B cell (primary cell): ENCODE results near the gene TCF7L1. TPM values are rescaled to one million over a fixed set of nuclear protein-coding genes. Genes with fewer than 3 reads are reported as not detected.

ENCODE experiments used
- ATAC-seq: fragments of 200-7000 bp; cut with Tn5 transposase; one replicate; pipeline ENCODE4 v1.10.0; 2021; ENCODE audit warnings: low read depth, mild to moderate bottlenecking, moderate number of reproducible peaks, moderate library complexity
- CTCF ChIA-PET: fragments of 350-600 bp; sonication (Branson Sonifier 250); formaldehyde crosslinking; loops from one replicate; lab custom pipeline; 2021; ENCODE audit warnings: antibody characterized with exemption, inconsistent platforms; lab: Charles Lee
- POLR2A ChIA-PET: fragments of 350-600 bp; sonication (Branson Sonifier 250); formaldehyde crosslinking; loops from one replicate; lab custom pipeline; 2021; ENCODE audit warnings: antibody characterized with exemption; lab: Charles Lee
- DNase-seq: peaks from one replicate; pipeline ENCODE4 v3.0.0; 2013
- H2AFZ ChIP-seq: 2 replicates; pipeline ENCODE4 v1.6.1; 2012; ENCODE audit warnings: mild to moderate bottlenecking, low read depth, low read length; ENCODE audit not compliant: insufficient read depth, poor library complexity, severe bottlenecking
- H3K27ac ChIP-seq, 2 donors: 1 replicate in 1 of 2; 2 replicates in 1 of 2; pipeline ENCODE4 v1.5.1; 2012 to 2013; ENCODE audit warnings: low read length in 2 of 2, mild to moderate bottlenecking in 2 of 2, moderate library complexity in 1 of 2
- H3K27me3 ChIP-seq, 4 experiments: fragments of 200-600 bp in 1 of 4; sonication (generic) in 1 of 4; replicated peaks in 1 of 4; 1 replicate in 2 of 4; 2 replicates in 2 of 4; pipeline versions ENCODE4 v1.6.1 to v1.7.0; 2013 to 2016; ENCODE audit warnings: low read length in 3 of 4, mild to moderate bottlenecking in 2 of 4, mixed read lengths in 1 of 4, moderate library complexity in 1 of 4; ENCODE audit not compliant: insufficient read depth in 4 of 4, control insufficient read depth in 3 of 4; ENCODE audit errors: control extremely low read depth in 1 of 4
- H3K36me3 ChIP-seq, 2 experiments: replicated peaks in 1 of 2; 1 replicate in 1 of 2; 2 replicates in 1 of 2; pipeline versions ENCODE4 v1.6.1 to v1.7.1; 2013; ENCODE audit warnings: low read length in 1 of 2; ENCODE audit not compliant: insufficient read depth in 2 of 2, control insufficient read depth in 1 of 2; ENCODE audit errors: control extremely low read depth in 1 of 2, extremely low read depth in 1 of 2
- H3K4me1 ChIP-seq, 2 donors: fragments of 200-600 bp in 1 of 2; sonication (generic) in 1 of 2; 1 replicate in 1 of 2; 2 replicates in 1 of 2; pipeline versions ENCODE4 v1.5.1 to v1.6.1; 2013 to 2017; ENCODE audit warnings: low read length in 2 of 2; ENCODE audit not compliant: control insufficient read depth in 2 of 2, insufficient read depth in 2 of 2
- H3K4me2 ChIP-seq: replicated peaks from 2 replicates; pipeline ENCODE3; 2012; ENCODE audit warnings: mild to moderate bottlenecking, low read depth, low read length; ENCODE audit not compliant: poor library complexity, severe bottlenecking
- H3K4me3 ChIP-seq, 5 experiments: fragments of 200-600 bp in 1 of 5; sonication (generic) in 1 of 5; 1 replicate in 3 of 5; 2 replicates in 2 of 5; pipeline versions ENCODE4 v1.5.1 to v1.7.0; 2011 to 2016; ENCODE audit warnings: low read length in 4 of 5, mild to moderate bottlenecking in 4 of 5, low read depth in 2 of 5, control low read depth in 1 of 5, moderate library complexity in 1 of 5; ENCODE audit not compliant: insufficient read depth in 1 of 5; ENCODE audit errors: control extremely low read depth in 1 of 5, extremely low read depth in 1 of 5
- H3K79me2 ChIP-seq: fragments of 200-600 bp; sonication (generic); one replicate; pipeline ENCODE4 v1.6.0; 2016; ENCODE audit warnings: low read length; ENCODE audit not compliant: control insufficient read depth, insufficient read depth
- H3K9ac ChIP-seq: fragments of 200-600 bp; sonication (generic); 2 replicates; pipeline ENCODE4 v1.6.1; 2017; ENCODE audit warnings: mild to moderate bottlenecking, low read length, moderate library complexity
- H3K9me3 ChIP-seq, 3 donors: one replicate each; pipeline versions ENCODE4 v1.6.1 to v1.7.1; 2013; ENCODE audit warnings: low read length in 2 of 3; ENCODE audit not compliant: control insufficient read depth in 2 of 3, insufficient read depth in 1 of 3; ENCODE audit errors: control extremely low read depth in 1 of 3
- H4K20me1 ChIP-seq: 2 replicates; pipeline ENCODE4 v1.6.0; 2012; ENCODE audit warnings: mild to moderate bottlenecking, low read length; ENCODE audit not compliant: insufficient read depth, control insufficient read depth, poor library complexity, severe bottlenecking
- H3K27ac Mint-ChIP-seq: one replicate; pipeline ENCODE4 v1.8.0; 2021; ENCODE audit warnings: mixed read lengths
- H3K27me3 Mint-ChIP-seq: one replicate; pipeline ENCODE4 v1.8.0; 2021; ENCODE audit warnings: mixed read lengths
- H3K4me1 Mint-ChIP-seq: one replicate; pipeline ENCODE4 v1.8.0; 2021; ENCODE audit warnings: mixed read lengths
- H3K4me3 Mint-ChIP-seq: one replicate; pipeline ENCODE4 v1.8.0; 2021; ENCODE audit warnings: mixed read lengths
- H3K9me3 Mint-ChIP-seq: one replicate; pipeline ENCODE4 v1.8.0; 2022; ENCODE audit warnings: mixed read lengths; ENCODE audit not compliant: insufficient read depth
- EZH2 ChIP-seq: IDR thresholded peaks from 2 replicates; pipeline ENCODE4 v1.6.1; 2012; ENCODE audit warnings: borderline replicate concordance, low read depth, mild to moderate bottlenecking, moderate library complexity, low read length; ENCODE audit not compliant: insufficient read depth, poor library complexity, severe bottlenecking
- WGBS: methylation state at CpG from one replicate; pipeline ENCODE4 v1.1.5; 2013; ENCODE audit warnings: missing lambda C conversion rate; ENCODE audit not compliant: insufficient coverage; 5-methylcytosine and 5-hydroxymethylcytosine counted together
- intact Hi-C: fragments of 100-400 bp; cut with micrococcal nuclease; formaldehyde crosslinking; loops from one replicate; pipeline ENCODE4 v1.10.0; 2022
- polyA plus RNA-seq: library from polyadenylated mRNA; depleted of rRNA; stranded (reverse); fragments of >200 nt; gene quantifications from 2 replicates; pipeline ENCODE4 v1.2.3, GENCODE V29; 2012
- total RNA-seq, 2 donors: library from RNA; stranded (reverse); fragments of 120-200 nt in 1 of 2; gene quantifications; 1 replicate in 1 of 2; 2 replicates in 1 of 2; pipeline versions ENCODE4 v1.2.3 to v1.2.4, GENCODE V29; 2013 to 2022
- TF ChIP-seq, protein P1 (sequence below): fragments of 200-600 bp; IDR thresholded peaks from one replicate; pipeline ENCODE4 v1.8.0; 2022; ENCODE audit warnings: antibody characterized with exemption, mild to moderate bottlenecking

The TCF7L1 gene
- total and polyA plus RNA-seq, 2 donors (not counting 1 experiment from before 2014, with no cell fraction given) = 0.67 to 0.81 TPM

DNA sequence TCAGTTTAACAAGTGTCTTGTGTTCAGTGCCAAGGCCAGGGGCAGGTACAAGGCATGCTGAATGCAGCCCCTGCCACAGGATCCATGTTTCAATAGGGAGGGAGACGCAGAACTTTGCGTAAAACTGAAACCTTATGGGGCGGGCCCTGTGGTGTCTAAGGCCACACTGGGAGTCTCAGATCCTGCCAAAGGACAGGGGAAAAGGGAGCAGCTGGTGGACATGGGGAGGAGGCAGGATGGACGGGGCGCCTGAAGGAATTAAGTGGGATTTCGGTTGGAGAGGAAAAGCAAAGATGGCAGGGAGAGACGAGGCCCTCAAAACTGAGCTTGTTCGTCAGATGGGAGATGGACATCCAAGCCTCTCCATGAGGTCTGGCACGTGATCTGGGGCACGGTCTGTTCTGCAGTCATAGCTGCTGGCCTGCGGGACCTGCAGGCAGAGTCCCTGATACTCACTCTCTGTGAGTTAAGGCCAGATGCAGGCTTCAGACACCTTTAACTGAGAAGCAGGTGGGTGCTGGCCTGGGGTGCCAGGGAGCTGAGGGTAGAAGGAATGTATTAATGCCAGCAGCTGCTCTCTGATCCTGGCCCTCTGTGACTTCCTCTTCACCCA lies 48.8 kb downstream of the TCF7L1 start:
- intact Hi-C loops = no loop called here

DNA sequence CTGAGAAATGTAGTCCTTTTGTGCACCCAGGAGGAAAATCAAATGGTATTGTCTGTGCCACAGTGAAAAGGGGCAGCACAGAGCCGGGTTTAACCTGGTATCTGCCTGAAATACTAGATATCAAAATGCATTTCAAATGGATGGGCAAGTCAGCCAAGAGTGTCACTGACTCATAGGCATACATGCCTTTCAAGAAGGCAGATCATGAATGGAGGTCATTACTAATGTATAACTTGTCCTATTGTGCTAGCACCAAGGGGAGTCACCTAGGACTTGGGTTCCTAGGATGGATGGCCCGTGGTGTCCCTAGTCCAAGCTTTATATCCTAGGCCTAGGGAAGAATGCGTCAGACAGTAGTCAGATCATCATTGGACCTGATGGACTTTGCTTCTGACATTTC lies 49.9 kb downstream of the TCF7L1 start:
- Histone ChIP-seq H3K79me2 (no peaks in the 10 kb centered on the region), H3K36me3 (no peaks in the 10 kb centered on the region), H3K9me3 (peaks cover 0 to 3% (median 0%) of the 10 kb centered on the region in 3 donors), H3K4me2 (no peak overlapping the region), H3K27me3 (peaks cover 0 to 6% (median 0%) of the 10 kb centered on the region in 4 experiments), H2AFZ (no peak overlapping the region), H3K4me1 (no peaks in the 10 kb centered on the region), H3K4me3 (no peak overlapping the region), H3K9ac (no peak overlapping the region), H4K20me1 (no peaks in the 10 kb centered on the region), H3K27ac (no peak overlapping the region)
- intact Hi-C loops = no loop called here
- H3K9me3 Mint-ChIP-seq = no peaks in the 10 kb centered on the region
- no peak for ATAC-seq
- no peak for DNase-seq
- TF ChIP-seq EZH2 = no peak
- TF ChIP-seq, protein P1, sequence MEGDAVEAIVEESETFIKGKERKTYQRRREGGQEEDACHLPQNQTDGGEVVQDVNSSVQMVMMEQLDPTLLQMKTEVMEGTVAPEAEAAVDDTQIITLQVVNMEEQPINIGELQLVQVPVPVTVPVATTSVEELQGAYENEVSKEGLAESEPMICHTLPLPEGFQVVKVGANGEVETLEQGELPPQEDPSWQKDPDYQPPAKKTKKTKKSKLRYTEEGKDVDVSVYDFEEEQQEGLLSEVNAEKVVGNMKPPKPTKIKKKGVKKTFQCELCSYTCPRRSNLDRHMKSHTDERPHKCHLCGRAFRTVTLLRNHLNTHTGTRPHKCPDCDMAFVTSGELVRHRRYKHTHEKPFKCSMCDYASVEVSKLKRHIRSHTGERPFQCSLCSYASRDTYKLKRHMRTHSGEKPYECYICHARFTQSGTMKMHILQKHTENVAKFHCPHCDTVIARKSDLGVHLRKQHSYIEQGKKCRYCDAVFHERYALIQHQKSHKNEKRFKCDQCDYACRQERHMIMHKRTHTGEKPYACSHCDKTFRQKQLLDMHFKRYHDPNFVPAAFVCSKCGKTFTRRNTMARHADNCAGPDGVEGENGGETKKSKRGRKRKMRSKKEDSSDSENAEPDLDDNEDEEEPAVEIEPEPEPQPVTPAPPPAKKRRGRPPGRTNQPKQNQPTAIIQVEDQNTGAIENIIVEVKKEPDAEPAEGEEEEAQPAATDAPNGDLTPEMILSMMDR = no peak
- POLR2A ChIA-PET = no interaction called here
- no peaks in the 10 kb centered on the region for H3K4me1 Mint-ChIP-seq
- H3K27ac Mint-ChIP-seq = no peak overlapping the region
- CTCF ChIA-PET = no interaction called here
- 84% methylated on average over 3 of the region's 3 CpGs for WGBS
- H3K4me3 Mint-ChIP-seq = no peak overlapping the region
- H3K27me3 Mint-ChIP-seq = peaks cover 16% of the 10 kb centered on the region

More for the DNA sequence above, 48.8 kb downstream of the TCF7L1 start:
- CTCF ChIA-PET = no interaction called here
- Histone ChIP-seq H3K9ac (no peak overlapping the region), H3K27ac (no peak overlapping the region), H3K4me2 (no peak overlapping the region), H2AFZ (no peak overlapping the region), H3K27me3 (peaks cover 0 to 6% (median 0%) of the 10 kb centered on the region in 4 experiments), H3K4me3 (no peak overlapping the region), H3K4me1 (no peaks in the 10 kb centered on the region), H3K9me3 (peaks cover 0 to 3% (median 0%) of the 10 kb centered on the region in 3 donors), H4K20me1 (no peaks in the 10 kb centered on the region), H3K79me2 (no peaks in the 10 kb centered on the region), H3K36me3 (no peaks in the 10 kb centered on the region)
- no peaks in the 10 kb centered on the region for H3K9me3 Mint-ChIP-seq
- ATAC-seq (no peak), DNase-seq (no peak)
- WGBS = 92% methylated on average over 11 of the region's 11 CpGs
- no peaks in the 10 kb centered on the region for H3K4me1 Mint-ChIP-seq
- no peak overlapping the region for H3K27ac Mint-ChIP-seq
- POLR2A ChIA-PET = no interaction called here
- peaks cover 11% of the 10 kb centered on the region for H3K27me3 Mint-ChIP-seq
- no peak overlapping the region for H3K4me3 Mint-ChIP-seq
- TF ChIP-seq, protein P1 = no peak
- TF ChIP-seq EZH2 = no peak
